ENCODE measurements around the gene YIPF1. TPM values are rescaled to one million over a fixed set of nuclear protein-coding genes. Genes with fewer than 3 reads are reported as not detected.

YIPF1 gene
- 30.1 TPM for total RNA-seq

DNA sequence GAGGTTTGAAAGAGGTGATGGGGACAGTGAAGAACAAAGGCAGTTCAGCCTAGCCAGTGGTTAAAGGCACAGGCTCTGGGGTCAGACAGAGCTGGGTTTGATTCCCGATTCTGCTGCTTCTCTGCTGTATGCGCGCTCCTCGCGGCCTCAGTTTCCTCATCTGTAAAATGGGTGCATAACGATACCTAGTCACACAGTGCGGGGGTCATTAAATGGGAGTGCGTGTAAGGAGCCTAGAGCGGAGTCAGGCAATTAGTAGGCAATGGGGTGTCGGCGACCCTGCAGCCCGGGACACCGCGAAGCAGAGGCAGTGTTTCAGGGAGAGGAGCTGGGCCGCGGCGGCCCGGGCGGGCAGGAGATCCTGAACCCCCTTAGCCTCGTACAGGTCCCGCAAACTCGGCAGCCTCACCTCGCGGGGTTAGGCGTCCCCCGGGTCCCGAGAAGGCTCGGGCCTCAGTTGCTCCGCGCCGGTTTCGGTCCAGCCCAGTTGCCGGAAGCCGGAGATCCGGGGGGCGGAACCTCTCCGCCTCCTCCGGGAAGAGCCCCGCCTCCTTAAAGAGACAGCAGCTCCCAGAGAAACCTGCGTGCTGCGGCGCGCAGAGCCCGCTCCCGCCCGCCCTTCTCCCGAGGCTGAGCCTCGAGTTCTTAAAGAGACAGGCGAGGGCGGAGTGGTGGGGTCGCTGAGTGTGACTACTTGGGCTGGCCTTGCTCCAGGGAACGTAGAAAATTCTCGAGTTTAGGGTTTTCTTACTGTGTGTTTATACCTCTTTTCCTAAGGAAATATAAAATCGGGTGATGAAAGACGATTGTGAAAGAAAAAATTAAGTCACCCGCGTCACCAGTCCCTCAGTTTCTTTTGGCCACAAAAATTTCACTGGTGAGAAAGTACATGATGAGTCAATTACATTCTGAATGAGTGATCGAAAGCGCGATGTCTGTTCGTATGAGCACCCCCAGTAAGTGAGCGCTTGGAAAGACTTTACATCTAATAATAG lies at the start of gene YIPF1:
Gene YIPF1, minus strand, starts transcription at position 494 of the 995 bp plus-strand sequence. CDS start 860 bp downstream, outside the sequence.
- peak; percentile 93 for DNase-seq (ENCODE audit: low spot score)

DNA sequence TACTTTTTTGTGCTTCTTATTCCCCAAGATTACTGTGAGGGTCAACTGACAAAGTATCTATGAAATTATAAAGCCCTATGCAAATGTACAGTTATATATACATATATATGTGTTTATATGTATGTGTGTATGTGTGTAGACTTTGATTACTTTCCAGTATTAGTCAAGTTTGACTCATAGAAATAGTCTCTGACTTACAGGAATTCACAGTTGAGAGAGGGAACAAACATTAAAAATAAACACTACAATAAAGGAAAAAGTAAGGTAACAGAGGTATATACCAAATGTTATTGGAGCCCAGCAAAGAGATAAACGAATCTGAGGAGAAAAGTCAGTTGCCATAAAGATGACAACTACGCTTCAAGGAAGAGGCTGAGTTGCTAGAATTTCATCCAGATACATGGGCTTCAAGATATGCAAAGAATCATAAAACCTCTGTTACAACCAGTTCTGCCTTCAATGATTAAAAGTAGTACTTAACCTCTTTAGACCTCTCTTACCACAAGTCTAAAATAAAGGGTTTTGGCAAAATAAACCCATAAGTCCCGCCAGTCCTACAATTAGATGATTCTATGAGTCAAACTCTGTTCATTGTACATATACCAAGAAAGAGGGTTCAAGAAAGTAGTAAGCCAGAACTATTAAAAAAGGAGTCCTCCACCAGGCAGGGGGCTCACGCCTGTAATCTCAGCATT lies 48.7 kb upstream of the YIPF1 start:
- DNase-seq (ENCODE audit: low spot score) = no peak

DNA sequence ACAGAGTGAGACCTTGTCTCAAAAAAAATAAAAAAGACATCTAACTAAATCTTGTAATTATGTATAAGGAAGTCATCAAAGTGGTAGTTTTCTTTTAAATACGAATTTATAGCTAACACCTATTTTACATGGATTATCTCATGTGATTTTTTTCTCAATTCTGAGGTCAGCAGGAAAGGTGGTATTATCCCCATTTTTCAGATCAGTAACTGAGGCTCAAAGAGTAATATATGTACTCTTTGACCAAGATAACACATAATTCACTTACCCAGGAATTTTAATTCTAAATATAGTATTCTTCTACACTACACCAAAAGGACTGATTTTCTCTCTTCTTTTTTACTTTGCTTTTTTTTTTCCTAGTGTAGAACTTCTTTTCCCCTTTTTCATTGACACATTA lies 46.8 kb upstream of the YIPF1 start:
- DNase-seq (ENCODE audit: low spot score) = no peak

DNA sequence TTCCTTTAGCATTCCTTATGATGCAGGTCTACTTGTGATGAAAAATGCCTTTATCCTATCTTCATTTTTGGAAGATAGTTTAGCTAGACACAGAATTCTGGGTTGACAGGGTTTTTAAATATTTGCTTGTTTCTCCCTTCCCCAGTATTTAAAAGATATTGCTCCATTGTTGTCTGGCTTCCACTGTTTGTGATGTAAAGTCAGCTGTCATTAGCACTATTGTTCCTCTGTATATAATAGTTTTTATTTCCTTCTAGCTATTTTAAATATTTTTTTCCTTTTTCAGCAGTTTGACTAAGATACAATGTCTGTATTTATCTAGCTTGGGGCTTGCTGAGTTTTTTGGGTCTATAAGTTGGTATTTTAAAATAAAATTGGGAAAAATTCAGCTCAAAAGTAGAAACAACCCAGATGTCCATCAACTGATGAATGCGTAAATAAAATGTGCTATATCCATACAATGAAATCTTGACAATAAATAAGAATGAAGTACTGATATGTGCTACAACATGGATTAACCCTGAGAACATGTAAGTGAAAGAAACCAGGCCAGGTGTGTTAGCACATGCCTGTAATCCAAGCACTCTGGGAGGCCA lies 44.7 kb upstream of the YIPF1 start:
- DNase-seq (ENCODE audit: low spot score) = no peak

DNA sequence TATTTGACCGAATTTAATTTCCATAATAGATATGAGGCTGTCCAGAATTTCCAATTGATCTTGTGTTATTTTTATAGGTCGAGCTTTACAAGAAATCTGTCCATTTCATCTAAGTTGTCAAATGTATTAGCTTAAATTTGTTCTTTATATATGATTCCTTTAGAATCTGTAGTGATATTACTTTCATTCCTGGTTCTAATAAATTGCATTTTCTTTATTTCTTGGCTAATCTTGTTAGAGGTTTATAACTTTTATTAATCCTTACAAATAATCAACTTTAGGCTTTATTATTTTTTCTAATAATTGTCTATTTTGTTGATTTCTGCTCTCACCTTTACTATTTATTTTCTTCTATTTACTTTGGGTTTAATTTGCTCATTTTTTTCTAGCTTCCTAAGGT lies 41.9 kb upstream of the YIPF1 start:
- no peak for DNase-seq (ENCODE audit: low spot score)

DNA sequence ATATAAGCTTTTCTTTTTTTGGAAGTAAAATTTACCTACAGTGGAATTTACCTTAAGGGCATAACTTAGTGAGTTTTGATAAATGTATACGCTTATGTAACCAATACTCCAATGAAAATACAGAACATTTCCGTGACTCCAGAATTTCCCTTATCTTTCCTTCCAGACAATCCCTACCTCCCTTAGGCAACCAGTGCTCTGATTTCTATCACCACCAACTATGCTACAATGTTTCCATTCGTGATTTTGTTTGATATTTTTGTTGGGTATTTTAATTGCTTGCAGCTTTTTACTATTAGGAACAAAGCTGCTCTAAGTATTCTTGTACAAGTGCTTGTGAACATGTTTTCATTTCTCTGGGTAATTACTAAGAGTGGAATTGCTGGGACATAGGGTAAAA lies 41.3 kb upstream of the YIPF1 start:
- no peak for DNase-seq (ENCODE audit: low spot score)

DNA sequence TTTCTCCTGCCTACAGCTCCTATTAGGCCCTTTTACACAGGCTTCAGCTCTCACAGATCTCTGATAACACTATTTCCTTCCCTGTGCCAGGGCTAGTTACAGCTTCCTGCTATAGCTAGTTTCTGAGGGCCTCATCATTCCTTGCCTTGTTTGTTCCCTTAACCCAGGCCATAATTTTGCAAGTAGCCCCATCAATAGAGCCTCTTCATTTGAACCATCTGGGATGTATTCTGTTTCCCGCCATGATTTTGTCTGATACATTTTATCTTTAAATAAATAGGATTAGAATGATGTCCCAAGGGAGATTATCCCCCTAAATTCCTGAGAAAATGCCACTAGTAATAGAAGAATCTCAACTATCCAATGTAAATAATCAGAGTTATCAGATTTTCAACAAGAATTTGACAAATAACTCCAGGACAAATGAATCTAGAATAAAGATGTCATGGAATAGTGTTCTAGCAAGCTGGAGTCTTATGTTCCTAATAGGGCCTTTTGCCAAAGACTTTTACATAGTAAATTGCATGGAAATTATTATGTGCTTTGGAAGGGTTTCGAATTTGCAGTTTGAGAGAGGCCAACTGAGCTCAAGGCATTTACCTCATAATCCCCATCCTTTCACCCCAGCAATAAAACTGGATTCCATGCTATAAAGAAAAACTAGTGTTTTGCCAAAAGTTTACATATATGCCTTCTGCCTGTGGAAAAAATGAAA lies 39.8 kb upstream of the YIPF1 start:
- DNase-seq (ENCODE audit: low spot score) = no peak

DNA sequence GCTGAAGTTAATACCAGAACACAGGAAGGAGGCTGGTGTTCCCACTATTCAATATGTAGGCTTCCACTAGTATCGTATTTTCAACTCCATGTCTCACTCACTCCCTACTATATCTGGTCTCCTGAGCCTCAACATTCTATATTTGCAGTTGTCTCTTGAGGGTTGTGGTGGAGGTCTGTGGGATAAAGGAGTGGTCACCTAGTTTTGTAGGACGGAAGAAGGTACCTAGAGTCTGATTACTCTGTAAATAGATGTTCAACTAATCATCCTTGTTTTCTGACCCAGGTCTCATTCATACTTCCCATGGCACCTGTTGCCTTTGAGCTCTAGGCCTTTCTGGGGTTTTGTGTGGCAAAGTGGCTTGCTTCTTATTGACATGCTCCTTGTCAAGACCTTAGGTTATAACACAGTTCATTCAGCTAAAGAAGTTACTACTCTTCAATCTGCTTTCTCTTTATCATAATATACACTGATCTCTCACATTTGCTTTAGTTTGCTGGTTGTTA lies 37.8 kb upstream of the YIPF1 start:
- DNase-seq (ENCODE audit: low spot score) = no peak

DNA sequence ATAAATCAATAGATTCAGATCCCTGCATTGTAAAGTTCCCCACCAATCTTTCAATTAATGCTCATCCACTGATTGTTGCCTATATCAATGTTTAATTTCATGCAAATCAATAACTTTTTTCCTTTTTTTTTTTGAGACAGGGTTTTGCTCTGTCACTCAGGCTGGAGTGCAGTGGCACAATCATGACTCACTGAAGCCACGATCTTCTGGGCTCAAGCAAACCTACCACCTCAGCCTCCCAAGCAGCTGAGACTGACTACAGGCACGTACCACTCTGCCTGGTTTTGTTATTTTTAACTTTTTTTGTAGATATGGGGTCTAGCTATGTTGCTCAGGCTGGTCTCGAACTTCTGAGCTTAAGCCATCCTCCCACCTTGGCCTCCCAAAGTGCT lies 30.1 kb upstream of the YIPF1 start:
- no peak for DNase-seq (ENCODE audit: low spot score)

DNA sequence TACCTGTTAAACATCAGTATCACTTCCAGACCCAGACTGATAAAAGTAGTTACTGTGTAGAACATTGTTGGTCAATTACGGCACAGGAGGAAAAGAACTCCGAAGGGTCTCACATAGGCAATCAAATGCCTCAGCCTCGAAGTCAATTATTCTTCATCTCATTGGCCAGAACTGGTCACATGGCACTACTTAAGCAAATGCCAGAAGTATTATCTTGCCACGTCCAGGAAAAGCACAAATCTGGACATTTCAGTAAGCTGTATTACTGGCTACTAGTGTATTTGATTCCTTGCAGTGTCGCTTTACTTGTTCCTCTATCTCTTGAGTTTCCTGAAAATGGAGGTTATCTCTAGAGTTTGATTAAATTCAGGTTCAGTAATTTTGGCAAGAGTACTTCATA lies 28.7 kb upstream of the YIPF1 start:
- no peak for DNase-seq (ENCODE audit: low spot score)

DNA sequence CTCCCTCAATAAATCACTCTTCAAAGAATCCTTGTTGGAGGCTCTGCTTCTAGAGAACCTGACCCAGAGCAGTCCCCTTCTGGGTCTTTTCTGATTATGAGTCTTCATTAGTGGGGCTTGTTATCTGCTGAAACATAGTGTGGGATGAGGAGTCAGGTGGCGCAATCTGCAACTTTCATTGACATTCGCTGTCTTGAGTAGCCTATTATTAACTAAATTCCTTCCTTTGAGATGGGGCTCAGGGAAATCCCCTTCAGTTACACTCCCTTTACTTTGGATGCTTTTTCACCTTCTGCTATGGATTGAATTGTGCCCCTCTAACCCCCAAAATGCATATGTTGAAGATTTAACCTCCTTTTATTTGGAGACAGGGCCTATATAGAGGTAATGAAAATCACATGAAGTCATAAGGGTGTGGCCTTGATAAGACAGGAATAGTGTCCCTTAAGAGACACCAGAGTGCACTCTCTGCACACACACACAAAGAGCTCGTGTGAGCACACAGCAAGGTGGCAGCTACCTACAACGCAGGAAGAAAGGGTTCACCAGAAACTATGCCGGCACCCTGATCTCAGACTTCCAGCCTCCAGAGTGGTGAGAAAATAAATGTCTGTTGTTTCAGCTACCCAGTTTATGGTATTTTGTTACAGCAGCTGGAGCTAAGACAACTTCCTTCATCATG lies 23.9 kb upstream of the YIPF1 start:
- DNase-seq (ENCODE audit: low spot score) = no peak

DNA sequence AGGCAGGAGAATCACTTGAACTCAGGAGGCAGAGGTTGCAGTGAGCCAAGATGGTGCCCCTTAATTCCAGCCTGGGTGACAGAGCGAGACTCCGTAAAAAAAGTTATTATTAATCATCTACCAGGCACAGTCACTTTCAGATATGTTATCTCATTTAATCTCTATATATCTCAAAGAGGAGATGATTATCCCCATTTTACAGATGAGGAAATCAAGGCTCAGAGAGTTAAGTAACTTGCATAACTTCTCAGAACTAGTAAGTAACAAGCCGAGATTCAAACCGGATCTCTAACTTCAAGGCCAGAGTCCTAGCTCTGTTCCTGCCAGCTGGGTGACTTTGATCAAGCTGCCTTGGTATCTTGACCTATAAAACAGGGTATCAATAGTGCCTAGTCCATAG lies 21.8 kb upstream of the YIPF1 start:
- DNase-seq (ENCODE audit: low spot score) = no peak

DNA sequence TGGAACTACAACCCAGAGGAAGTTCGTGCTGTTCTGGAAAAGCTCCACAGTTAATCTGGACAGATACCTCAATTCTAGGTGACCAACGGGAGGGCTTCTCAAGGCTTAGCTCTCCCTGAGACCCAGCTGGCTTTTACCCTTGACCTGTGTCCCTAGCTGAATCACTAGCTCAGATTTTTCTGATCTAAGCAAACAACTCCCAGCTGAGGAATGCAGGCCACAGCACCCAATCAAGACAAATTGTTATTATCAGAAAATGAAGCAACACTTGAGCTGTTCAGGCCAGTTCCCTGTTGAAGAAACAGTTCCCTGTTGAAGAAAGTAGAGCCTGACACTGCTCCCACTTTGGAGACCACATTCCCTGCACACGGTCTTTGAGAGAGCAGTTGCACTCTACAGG lies 20.3 kb upstream of the YIPF1 start:
- no peak for DNase-seq (ENCODE audit: low spot score)

DNA sequence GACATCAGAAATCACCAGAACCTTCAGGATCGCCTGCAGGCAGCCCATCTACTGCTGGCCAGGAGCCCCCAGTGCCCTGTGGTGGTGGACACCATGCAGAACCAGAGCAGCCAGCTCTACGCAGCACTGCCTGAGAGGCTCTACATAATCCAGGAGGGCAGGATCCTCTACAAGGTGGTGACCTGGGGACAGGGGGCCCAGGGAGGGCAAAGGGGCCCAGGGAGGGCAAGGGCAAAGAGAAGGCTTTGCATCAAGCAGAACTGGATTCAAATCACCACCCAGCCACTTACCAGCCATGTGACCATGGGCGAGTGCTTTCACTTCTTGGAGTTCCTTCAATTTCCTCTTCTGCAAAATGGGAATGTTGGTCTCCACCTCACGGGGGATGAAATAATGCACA lies 16.5 kb upstream of the YIPF1 start:
- no peak for DNase-seq (ENCODE audit: low spot score)

DNA sequence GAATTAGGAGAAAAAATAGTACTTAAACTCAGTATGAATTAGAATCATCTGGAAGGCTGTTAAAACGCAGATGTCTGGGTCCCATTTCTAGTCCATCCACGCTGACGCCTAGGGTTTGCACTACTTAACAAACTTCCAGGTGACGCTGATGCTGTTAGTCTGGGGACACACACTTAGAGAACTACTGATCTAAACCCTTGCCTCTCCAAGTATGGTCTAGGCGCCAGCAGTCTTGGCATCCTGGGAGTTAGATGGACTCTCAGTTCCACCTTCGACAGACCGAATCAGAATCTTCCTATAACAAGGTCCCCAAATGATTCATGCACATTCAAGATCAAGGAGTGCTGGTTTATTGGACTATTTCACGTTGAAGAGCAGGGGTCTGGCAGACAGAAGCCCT lies 15.9 kb upstream of the YIPF1 start:
- no peak for DNase-seq (ENCODE audit: low spot score)

DNA sequence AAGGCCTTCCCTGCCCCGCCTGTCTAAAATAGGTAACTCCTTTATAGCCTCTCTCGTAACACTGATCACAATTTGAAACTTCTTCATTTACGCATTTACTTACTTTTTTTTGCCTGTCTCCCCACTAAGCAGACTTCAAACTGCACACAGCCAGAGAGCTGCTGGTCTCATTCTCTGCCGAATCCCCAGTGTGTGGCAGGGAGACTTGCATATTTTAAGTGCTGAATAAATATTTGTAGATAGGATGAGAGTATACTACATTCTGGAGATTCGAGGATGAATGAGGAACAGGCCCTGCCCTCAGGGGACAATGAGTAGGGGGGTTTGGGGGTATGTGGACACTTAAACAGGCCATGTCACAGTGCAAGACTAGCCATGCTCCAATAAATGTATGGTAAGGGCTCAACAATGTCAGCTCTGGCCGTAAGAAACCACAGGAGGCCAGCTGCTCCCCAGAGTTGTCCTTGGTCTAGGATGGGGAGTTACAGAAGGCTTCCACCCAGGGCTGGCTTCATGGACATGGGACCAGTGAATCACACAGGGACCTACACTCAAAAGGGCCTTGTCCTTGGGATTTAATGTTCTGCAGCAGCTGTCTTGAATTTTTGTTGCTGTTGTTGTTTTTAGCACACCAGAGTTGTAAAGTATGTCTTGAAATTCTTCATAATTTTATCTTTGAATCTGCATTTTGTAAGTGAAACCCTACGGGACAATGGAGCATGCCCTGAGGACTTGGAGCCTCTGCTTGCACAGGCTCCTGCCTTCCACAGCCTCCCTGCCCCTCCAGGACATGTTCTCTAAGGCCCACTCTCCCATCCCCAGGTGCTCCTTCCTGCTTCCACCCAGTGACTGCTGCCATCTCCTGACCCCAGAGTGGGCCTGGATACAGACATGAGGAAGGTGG lies 12.9 kb upstream of the YIPF1 start:
- DNase-seq (ENCODE audit: low spot score) = no peak

DNA sequence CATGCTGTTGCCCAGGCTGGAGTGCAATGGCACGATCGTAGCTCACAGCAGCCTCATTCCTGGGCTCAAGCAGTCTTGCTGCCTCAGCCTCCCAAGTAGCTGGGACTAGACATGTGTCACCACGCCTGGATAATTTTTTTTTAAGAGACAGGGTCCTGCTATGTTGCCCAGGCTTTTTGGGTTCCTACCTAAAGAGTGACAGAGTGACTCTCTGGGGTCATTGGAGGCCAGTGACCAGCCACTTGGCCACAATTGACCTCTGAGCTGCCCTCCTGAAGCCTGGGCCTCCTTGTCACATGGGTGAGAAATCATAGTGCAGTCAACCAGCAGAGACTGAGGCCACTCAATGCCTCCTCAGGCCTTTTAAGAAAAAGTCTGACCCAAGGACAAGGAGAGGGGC lies 10.1 kb upstream of the YIPF1 start:
- no peak for DNase-seq (ENCODE audit: low spot score)

DNA sequence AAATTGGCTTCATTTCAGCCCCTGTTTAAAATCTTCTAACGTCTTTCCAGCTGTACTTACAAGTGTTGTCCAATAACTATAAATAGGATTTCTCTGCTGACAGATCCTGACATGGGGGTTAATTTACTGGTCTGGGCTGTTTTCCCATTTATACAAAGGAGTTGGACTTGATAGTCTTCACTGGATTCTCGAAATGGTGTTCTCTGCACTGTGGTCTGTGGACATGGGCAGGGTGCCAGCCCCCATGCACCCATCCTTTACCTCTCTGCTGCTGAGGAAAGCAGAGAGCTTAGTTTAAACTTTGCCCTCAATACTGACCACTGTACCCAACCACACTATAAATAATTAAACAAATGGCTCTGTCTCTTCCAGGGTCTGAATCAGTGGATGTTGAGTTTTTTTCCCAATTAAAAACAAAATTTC lies 9.6 kb upstream of the YIPF1 start:
- DNase-seq (ENCODE audit: low spot score) = no peak

DNA sequence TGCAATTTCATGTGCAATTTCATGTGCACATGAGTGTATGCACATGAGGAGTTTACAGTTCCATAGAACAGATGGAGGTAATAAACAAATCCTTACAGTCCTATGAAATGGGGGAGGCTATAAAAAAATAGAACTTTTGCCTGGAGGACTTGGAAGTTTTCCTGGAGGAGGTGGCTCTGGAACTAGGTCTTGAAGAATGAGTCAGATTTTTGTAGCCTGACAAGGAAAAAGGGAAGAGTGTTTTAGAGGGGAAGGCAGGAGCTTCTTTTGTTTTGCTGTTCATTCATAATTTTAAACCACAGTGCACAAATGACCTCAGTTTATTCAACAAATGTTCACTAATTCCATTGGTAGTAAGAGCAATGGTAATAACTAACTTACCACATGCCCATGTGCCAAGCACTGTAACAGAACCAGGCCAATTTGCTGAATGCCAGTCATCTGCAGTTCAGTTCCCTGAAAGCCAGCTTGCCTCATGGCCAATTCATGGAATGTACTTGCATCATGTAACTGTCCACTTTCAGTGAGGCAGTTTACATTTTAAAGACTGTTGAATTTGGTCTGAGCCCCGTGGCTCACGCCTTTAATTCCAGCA lies 7.1 kb upstream of the YIPF1 start:
- DNase-seq (ENCODE audit: low spot score) = no peak

DNA sequence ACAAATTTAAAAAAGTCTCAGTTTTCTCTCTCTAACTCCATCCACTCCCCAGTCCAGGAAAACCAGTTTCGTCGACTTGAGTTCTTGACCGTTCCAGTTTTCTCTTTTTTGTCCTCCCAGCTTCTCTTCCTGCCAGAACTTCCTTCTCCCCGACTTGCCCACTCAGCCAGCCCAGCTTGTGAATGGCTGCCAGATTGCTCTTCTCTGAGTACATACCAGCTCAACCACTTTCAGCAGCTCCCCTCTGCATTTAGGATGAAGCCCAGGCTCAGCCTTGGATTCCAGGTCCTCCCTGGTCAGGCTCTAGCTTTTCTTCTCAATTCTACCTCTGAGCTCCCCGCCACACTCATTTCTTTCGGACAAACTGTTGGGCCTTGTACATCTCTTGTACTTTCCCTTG lies 5.8 kb upstream of the YIPF1 start:
- no peak for DNase-seq (ENCODE audit: low spot score)
